CD4-positive, alpha-beta memory T cell (primary cell): ENCODE results near the gene KIF19. TPM values are rescaled to one million over a fixed set of nuclear protein-coding genes. Genes with fewer than 3 reads are reported as not detected.
"Not testable (repeated sequence)": the region's sequence is repeated elsewhere in the genome, so short reads cannot be mapped to it uniquely, and the experiment has no call there.

ENCODE experiments used
- CTCF ChIA-PET: fragments of 350-600 bp; sonication (Branson Sonifier 250); formaldehyde crosslinking; loops from one replicate; lab custom pipeline; 2021; ENCODE audit warnings: inconsistent platforms; ENCODE audit not compliant: partially characterized antibody; lab: Charles Lee
- POLR2A ChIA-PET: fragments of 350-600 bp; sonication (Branson Sonifier 250); formaldehyde crosslinking; loops from one replicate; lab custom pipeline; 2021; ENCODE audit not compliant: partially characterized antibody; lab: Charles Lee
- DNase-seq, 5 donors: peaks; one replicate each; pipeline versions ENCODE4 v3.0.0 to v3.0.0-alpha.2; 2020 to 2022; ENCODE audit warnings: mixed read lengths in 1 of 5
- H3K27ac ChIP-seq: one replicate; pipeline ENCODE4 v1.7.0; 2013; ENCODE audit warnings: low read depth, low read length
- H3K27me3 ChIP-seq: 2 replicates; pipeline ENCODE4 v1.7.0; 2013; ENCODE audit warnings: mild to moderate bottlenecking, low read length, moderate library complexity; ENCODE audit not compliant: insufficient read depth
- H3K36me3 ChIP-seq: 2 replicates; pipeline ENCODE4 v1.7.0; 2013; ENCODE audit warnings: mild to moderate bottlenecking, low read length, moderate library complexity; ENCODE audit not compliant: insufficient read depth
- H3K4me1 ChIP-seq: 2 replicates; pipeline ENCODE4 v1.7.0; 2013; ENCODE audit warnings: mild to moderate bottlenecking, low read length, moderate library complexity; ENCODE audit not compliant: insufficient read depth
- H3K4me3 ChIP-seq, 2 donors: one replicate each; pipeline ENCODE4 v1.7.0; 2013; ENCODE audit warnings: low read length in 2 of 2, mild to moderate bottlenecking in 1 of 2
- H3K9me3 ChIP-seq, 2 donors: one replicate each; pipeline ENCODE4 v1.7.0; 2013; ENCODE audit warnings: low read length in 2 of 2, control low read depth in 1 of 2; ENCODE audit not compliant: control insufficient read depth in 1 of 2
- H3K27ac Mint-ChIP-seq, 7 donors: one replicate each; pipeline ENCODE4 v1.8.0; 2020 to 2021; ENCODE audit warnings: mixed read lengths in 7 of 7, mild to moderate bottlenecking in 6 of 7, inconsistent platforms in 3 of 7, moderate library complexity in 3 of 7
- H3K27me3 Mint-ChIP-seq, 2 donors: one replicate each; pipeline ENCODE4 v1.8.0; 2020 to 2021; ENCODE audit warnings: mixed read lengths in 2 of 2
- H3K36me3 Mint-ChIP-seq, 2 donors: one replicate each; pipeline ENCODE4 v1.8.0; 2020 to 2021; ENCODE audit warnings: mixed read lengths in 2 of 2, inconsistent platforms in 1 of 2, mild to moderate bottlenecking in 1 of 2
- H3K4me1 Mint-ChIP-seq, 4 donors: one replicate each; pipeline ENCODE4 v1.8.0; 2020 to 2021; ENCODE audit warnings: mixed read lengths in 4 of 4, mild to moderate bottlenecking in 1 of 4
- H3K4me3 Mint-ChIP-seq, 8 donors: one replicate each; pipeline ENCODE4 v1.8.0; 2020 to 2021; ENCODE audit warnings: mixed read lengths in 8 of 8, mild to moderate bottlenecking in 7 of 8, moderate library complexity in 6 of 8, inconsistent platforms in 3 of 8
- H3K9me3 Mint-ChIP-seq, 8 donors: one replicate each; pipeline ENCODE4 v1.8.0; 2020 to 2021; ENCODE audit warnings: mixed read lengths in 8 of 8, mild to moderate bottlenecking in 5 of 8, inconsistent platforms in 3 of 8, moderate library complexity in 1 of 8
- intact Hi-C: fragments of 100-400 bp; cut with micrococcal nuclease; formaldehyde crosslinking; loops from one replicate; pipeline ENCODE4 v1.15.1; 2023
- polyA plus RNA-seq, 2 donors: library from polyadenylated mRNA; unstranded; fragments of 300-500 nt; fragmentation: Illumina TruSeq; gene quantifications; one replicate each; pipeline ENCODE4 v1.2.3, GENCODE V29; 2021
- total RNA-seq, 2 experiments: library from RNA; stranded (reverse); gene quantifications; one replicate each; pipeline ENCODE4 v1.2.3, GENCODE V29; 2021

KIF19 gene
- total RNA-seq = 1 to 10 TPM; 1.5 to 1.7 TPM
- polyA plus RNA-seq = 1 to 10 TPM; 1.5 to 2.3 TPM

DNA sequence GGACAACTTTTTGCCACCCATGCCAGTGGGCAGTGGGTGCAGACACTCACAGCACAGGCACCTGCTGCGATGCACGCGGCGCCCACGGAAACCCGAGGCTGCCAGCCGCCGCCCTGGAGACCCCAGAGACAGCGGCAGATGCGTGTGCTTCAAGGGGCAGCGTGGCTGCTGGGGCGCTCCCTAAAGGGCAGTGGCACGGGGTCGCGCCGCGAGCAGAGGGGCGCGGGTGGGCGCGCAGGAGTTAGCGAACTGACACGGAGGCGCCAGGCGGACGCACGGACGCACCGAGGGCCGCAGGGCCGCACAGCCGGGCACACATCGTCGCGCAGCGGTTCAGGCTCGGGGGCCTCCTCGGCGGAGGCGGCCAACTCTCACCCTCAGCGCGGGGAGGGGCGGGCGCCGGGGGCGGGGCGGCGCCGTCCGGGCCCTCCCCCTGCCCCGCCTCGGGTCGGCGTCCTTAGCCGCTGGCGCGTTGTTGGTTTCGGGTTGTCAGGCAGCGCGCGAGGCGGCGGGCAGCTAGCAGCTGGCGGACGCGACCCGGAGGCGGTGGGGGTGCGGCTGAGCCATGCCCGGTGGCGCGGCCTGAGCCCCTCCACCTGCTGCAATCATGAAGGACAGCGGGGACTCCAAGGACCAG lies at the start of gene KIF19:
Gene KIF19 (plus strand): TSS at position 484 of the 637 bp plus-strand sequence. CDS start 124 bp downstream, at position 608.
- Histone ChIP-seq H3K4me1 (peaks cover 39% of the 10 kb centered on the region), H3K4me3 (peak within 1 kb of the TSS; percentile 36 to 38), H3K9me3 (no peaks in the 10 kb centered on the region), H3K36me3 (no peaks in the 10 kb centered on the region), H3K27me3 (no peaks in the 10 kb centered on the region), H3K27ac (no peak within 1 kb of the TSS)
- Mint-ChIP-seq H3K9me3 (no peaks in the 10 kb centered on the region), H3K27me3 (no peaks in the 10 kb centered on the region), H3K27ac (peak within 1 kb of the TSS in 5 of 7 donors; percentile 4 to 85 (median 73)), H3K4me3 (peak within 1 kb of the TSS; percentile 59 to 85 (median 79)), H3K4me1 (peaks cover 21 to 40% (median 28%) of the 10 kb centered on the region in 4 donors), H3K36me3 (no peaks in the 10 kb centered on the region)
- intact Hi-C loops = no loop called here
- DNase-seq = peak; percentile 47 to 61 (median 48)
- POLR2A ChIA-PET = no interaction called here
- CTCF ChIA-PET = no interaction called here

DNA sequence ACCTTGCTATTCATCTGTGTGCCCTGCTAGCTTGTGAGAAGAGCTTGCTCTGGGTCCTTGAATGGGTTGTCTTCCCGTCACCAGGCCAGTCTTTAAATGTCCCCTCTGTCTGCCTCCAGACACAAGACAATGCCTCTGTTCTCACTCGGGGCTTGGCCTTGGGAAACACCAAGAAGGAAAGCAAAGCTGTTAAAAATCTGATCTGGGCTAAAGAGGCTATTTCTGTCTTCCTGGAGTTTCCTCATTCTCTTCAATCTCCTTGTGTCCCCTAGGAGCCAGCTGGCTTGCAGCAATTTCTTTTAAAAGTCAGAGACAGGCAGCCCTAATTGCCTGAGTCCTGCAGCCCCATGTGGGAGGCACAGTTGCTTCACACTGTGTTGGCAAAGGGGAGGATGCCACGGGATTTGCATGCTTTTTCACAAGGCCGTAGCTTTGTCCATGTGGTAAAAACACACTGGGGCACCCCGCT lies 49.5 kb upstream of the KIF19 start:
- no peaks in the 10 kb centered on the region for H3K27me3 Mint-ChIP-seq
- intact Hi-C loops = no loop called here
- Histone ChIP-seq H3K27ac (no peak overlapping the region), H3K36me3 (no peaks in the 10 kb centered on the region), H3K27me3 (no peaks in the 10 kb centered on the region), H3K9me3 (no peaks in the 10 kb centered on the region), H3K4me1 (peaks cover 71% of the 10 kb centered on the region), H3K4me3 (no peak overlapping the region)
- no peaks in the 10 kb centered on the region for H3K9me3 Mint-ChIP-seq
- no peak for DNase-seq
- no peaks in the 10 kb centered on the region for H3K36me3 Mint-ChIP-seq
- H3K4me1 Mint-ChIP-seq = peaks cover 39 to 72% (median 49%) of the 10 kb centered on the region in 4 donors
- POLR2A ChIA-PET = interaction anchor here (0.7 to 1.6 kb wide), 2 partner anchors 11 to 67 kb away, joined by 3 to 5 read pairs; no protein-coding TSS in a partner anchor
- peak overlapping the region; percentile 72 to 96 (median 93) for H3K27ac Mint-ChIP-seq
- CTCF ChIA-PET = interaction anchor here (1.2 to 2.1 kb wide), 2 partner anchors 8 to 20 kb away, joined by 4 to 9 read pairs; no protein-coding TSS in a partner anchor
- peak overlapping the region in 1 of 8 donors; percentile 20 for H3K4me3 Mint-ChIP-seq

GRCh38 chr17:74277935-74278334 lies 48.1 kb upstream of the KIF19 start:
- intact Hi-C loops = no loop called here
- Mint-ChIP-seq H3K27me3 (no peaks in the 10 kb centered on the region), H3K27ac (peak overlapping the region; percentile 74 to 89 (median 79)), H3K9me3 (no peaks in the 10 kb centered on the region), H3K36me3 (no peaks in the 10 kb centered on the region), H3K4me3 (no peak overlapping the region), H3K4me1 (peaks cover 42 to 76% (median 60%) of the 10 kb centered on the region in 4 donors)
- peaks cover 84% of the 10 kb centered on the region for H3K4me1 ChIP-seq
- no peak for DNase-seq
- no peaks in the 10 kb centered on the region for H3K9me3 ChIP-seq
- H3K4me3 ChIP-seq = no peak overlapping the region
- ChIA-PET POLR2A (no interaction called here), CTCF (interaction anchor here (12.2 kb wide), 1 partner anchor 19 kb away, joined by 205 read pairs; no protein-coding TSS in a partner anchor)
- no peaks in the 10 kb centered on the region for H3K27me3 ChIP-seq
- no peaks in the 10 kb centered on the region for H3K36me3 ChIP-seq
- H3K27ac ChIP-seq = no peak overlapping the region

GRCh38 chr17:74279617-74280016 lies 46.4 kb upstream of the KIF19 start:
- DNase-seq, H3K9me3 ChIP-seq, H3K27me3 Mint-ChIP-seq, H3K9me3 Mint-ChIP-seq, H3K4me3 ChIP-seq, H3K36me3 ChIP-seq, H3K36me3 Mint-ChIP-seq, H3K27me3 ChIP-seq: not testable (repeated sequence)
- Mint-ChIP-seq H3K27ac (peak overlapping the region; percentile 89 to 99 (median 98)), H3K4me1 (peaks cover 33 to 69% (median 52%) of the 10 kb centered on the region in 4 donors), H3K4me3 (peak overlapping the region in 7 of 8 donors; percentile 2 to 82 (median 53))
- Histone ChIP-seq H3K4me1 (peaks cover 88% of the 10 kb centered on the region), H3K27ac (peak overlapping the region; percentile 86)
- POLR2A ChIA-PET = interaction anchor here (0.6 to 7.3 kb wide), 8 partner anchors 8 to 77 kb away, joined by 3 to 129 read pairs (median 4); partner anchors contain the start of gene TTYH2
- intact Hi-C loops = loop anchor here (1.0 to 2.0 kb wide), 2 partner anchors 66 to 77 kb away; partner anchors contain the start of genes RPL38 and TTYH2
- CTCF ChIA-PET = interaction anchor here (3.4 to 12.2 kb wide), 2 partner anchors 18 to 67 kb away, joined by 9 to 205 read pairs; partner anchors contain the start of gene TTYH2

DNA sequence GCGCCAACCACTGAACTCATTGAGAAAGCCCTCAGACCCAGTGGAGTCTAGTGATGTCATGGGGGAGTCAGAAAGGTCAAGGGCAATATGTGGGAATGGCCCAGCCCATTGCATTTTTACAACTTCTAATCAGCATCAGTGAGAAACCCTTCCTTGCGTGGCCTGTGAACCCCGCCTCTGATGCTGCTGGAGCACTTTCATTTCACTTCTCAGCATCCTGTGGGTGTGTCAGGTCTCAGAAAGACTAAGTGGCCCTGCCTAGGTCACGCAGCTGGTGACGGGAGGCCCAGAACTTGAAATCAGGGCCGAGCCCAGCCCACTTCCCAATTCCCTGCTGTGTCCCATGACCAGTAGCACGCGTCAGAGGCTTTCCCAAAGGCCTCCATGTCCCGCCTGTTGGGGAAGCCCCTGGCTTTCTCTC lies 45.9 kb upstream of the KIF19 start:
- no peaks in the 10 kb centered on the region for H3K9me3 Mint-ChIP-seq
- Histone ChIP-seq H3K27ac (peak overlapping the region; percentile 86), H3K27me3 (no peaks in the 10 kb centered on the region), H3K4me3 (peak overlapping the region in 1 of 2 donors; percentile 7), H3K36me3 (no peaks in the 10 kb centered on the region), H3K9me3 (no peaks in the 10 kb centered on the region), H3K4me1 (peaks cover 88% of the 10 kb centered on the region)
- peaks cover 31 to 69% (median 51%) of the 10 kb centered on the region in 4 donors for H3K4me1 Mint-ChIP-seq
- no peaks in the 10 kb centered on the region for H3K27me3 Mint-ChIP-seq
- ChIA-PET CTCF (interaction anchor here (3.4 to 12.2 kb wide), 2 partner anchors 17 to 67 kb away, joined by 9 to 205 read pairs; partner anchors contain the start of gene TTYH2), POLR2A (interaction anchor here (0.6 to 7.3 kb wide), 7 partner anchors 9 to 77 kb away, joined by 3 to 129 read pairs (median 3); partner anchors contain the start of gene TTYH2)
- intact Hi-C loops = loop anchor here (1.0 to 2.0 kb wide), 2 partner anchors 67 to 77 kb away; partner anchors contain the start of genes RPL38 and TTYH2
- peak overlapping the region; percentile 89 to 99 (median 98) for H3K27ac Mint-ChIP-seq
- peak overlapping the region; percentile 2 to 82 (median 52) for H3K4me3 Mint-ChIP-seq
- peak; percentile 72 to 81 (median 75) for DNase-seq
- H3K36me3 Mint-ChIP-seq = no peaks in the 10 kb centered on the region

GRCh38 chr17:74281799-74282198 lies 44.2 kb upstream of the KIF19 start:
- Histone ChIP-seq H3K27me3 (no peaks in the 10 kb centered on the region), H3K4me1 (peaks cover 82% of the 10 kb centered on the region), H3K27ac (peak overlapping the region; percentile 64), H3K36me3 (no peaks in the 10 kb centered on the region), H3K4me3 (no peak overlapping the region), H3K9me3 (no peaks in the 10 kb centered on the region)
- ChIA-PET CTCF (interaction anchor here (1.0 to 12.2 kb wide), 4 partner anchors 16 to 79 kb away, joined by 4 to 205 read pairs (median 6); partner anchors contain the start of gene TTYH2), POLR2A (interaction anchor here (1.1 to 7.3 kb wide), 9 partner anchors 7 to 989 kb away, joined by 3 to 129 read pairs (median 7); partner anchors contain the start of genes DNAI2, MIF4GD and TTYH2)
- no peaks in the 10 kb centered on the region for H3K9me3 Mint-ChIP-seq
- DNase-seq = no peak
- H3K4me1 Mint-ChIP-seq = peaks cover 27 to 64% (median 46%) of the 10 kb centered on the region in 4 donors
- peak overlapping the region; percentile 89 to 100 (median 100) for H3K27ac Mint-ChIP-seq
- H3K27me3 Mint-ChIP-seq = no peaks in the 10 kb centered on the region
- intact Hi-C loops = loop anchor here (2.0 kb wide), 1 partner anchor 79 kb away; the partner anchor contains the start of gene RPL38
- peak overlapping the region in 2 of 8 donors; percentile 12 to 73 for H3K4me3 Mint-ChIP-seq
- no peaks in the 10 kb centered on the region for H3K36me3 Mint-ChIP-seq
